PFSK-1 (cell line): ENCODE measurements around the gene GNAO1.

ENCODE experiments used
- FOXP2 ChIP-seq: optimal IDR thresholded peaks from 2 replicates; pipeline ENCODE3; 2011; ENCODE audit warnings: borderline replicate concordance, control low read depth, inconsistent platforms; ENCODE audit not compliant: insufficient read depth; ENCODE audit errors: extremely low read length, extremely low read depth
- POLR2AphosphoS5 ChIP-seq: IDR thresholded peaks from 2 replicates; pipeline ENCODE4 v1.6.1; 2012; ENCODE audit warnings: low read depth, mild to moderate bottlenecking, control low read depth, low read length, moderate library complexity
- REST ChIP-seq, 2 experiments: IDR thresholded peaks; 2 replicates each; pipeline versions ENCODE4 v1.6.1 to v1.8.0; 2011 to 2012; ENCODE audit warnings: low read depth in 2 of 2, low read length in 2 of 2, control low read depth in 1 of 2, inconsistent platforms in 1 of 2, mild to moderate bottlenecking in 1 of 2, moderate library complexity in 1 of 2; ENCODE audit not compliant: insufficient read depth in 1 of 2
- SIN3A ChIP-seq: IDR thresholded peaks from 2 replicates; pipeline ENCODE4 v1.6.1; 2012; ENCODE audit warnings: mild to moderate bottlenecking, low read length, moderate library complexity, borderline replicate concordance; ENCODE audit not compliant: insufficient read depth
- TAF1 ChIP-seq: IDR thresholded peaks from 2 replicates; pipeline ENCODE4 v1.6.1; 2012; ENCODE audit warnings: low read length, control low read depth, borderline replicate concordance; ENCODE audit not compliant: insufficient read depth

The GNAO1 gene

GRCh38 chr16:56311208-56312027 is 120.1 kb downstream of the GNAO1 start:
- no peak for TF ChIP-seq TAF1
- no peak for TF ChIP-seq FOXP2
- no peak for TF ChIP-seq POLR2AphosphoS5

- no peak for TF ChIP-seq TAF1
- TF ChIP-seq FOXP2, result no peak
- TF ChIP-seq SIN3A, result no peak
- no peak for TF ChIP-seq POLR2AphosphoS5
- no peak for TF ChIP-seq REST (IDR thresholded peaks at IDR 0.05; ENCODE audit: insufficient read depth in 1 of 2, low read depth in 2 of 2, low read length in 2 of 2)
Observed at GRCh38 chr16:56312028-56312300, 120.7 kb downstream of the GNAO1 start.

- TF ChIP-seq FOXP2 (no peak), TAF1 (no peak), REST (IDR thresholded peaks at IDR 0.05; ENCODE audit: insufficient read depth in 1 of 2, low read depth in 2 of 2, low read length in 2 of 2) (no peak), SIN3A (no peak), POLR2AphosphoS5 (no peak)
Observed at GRCh38 chr16:56312556-56312955, 121.3 kb downstream of the GNAO1 start.

- TF ChIP-seq TAF1 (no peak), REST (IDR thresholded peaks at IDR 0.05; ENCODE audit: insufficient read depth in 1 of 2, low read depth in 2 of 2, low read length in 2 of 2) (no peak), FOXP2 (no peak), SIN3A (no peak), POLR2AphosphoS5 (no peak)
Observed at GRCh38 chr16:56314244-56314850, 123.1 kb downstream of the GNAO1 start.

GRCh38 chr16:56315955-56316354 is 124.7 kb downstream of the GNAO1 start:
- no peak for TF ChIP-seq FOXP2
- no peak for TF ChIP-seq POLR2AphosphoS5
- no peak for TF ChIP-seq SIN3A
- no peak for TF ChIP-seq TAF1
- TF ChIP-seq REST (IDR thresholded peaks at IDR 0.05; ENCODE audit: insufficient read depth in 1 of 2, low read depth in 2 of 2, low read length in 2 of 2), result no peak
